GM19035 (cell line): Measurements from ENCODE around the gene SPATC1L.
"Not testable (repeated sequence)": the region's sequence is repeated elsewhere in the genome, so short reads cannot be mapped to it uniquely, and the experiment has no call there.

Source experiments
- ATAC-seq: cut with Tn5 transposase; IDR thresholded peaks from one replicate; pipeline ENCODE4 v1.9.1; 2021; ENCODE audit not compliant: unreplicated experiment

The SPATC1L gene

DNA sequence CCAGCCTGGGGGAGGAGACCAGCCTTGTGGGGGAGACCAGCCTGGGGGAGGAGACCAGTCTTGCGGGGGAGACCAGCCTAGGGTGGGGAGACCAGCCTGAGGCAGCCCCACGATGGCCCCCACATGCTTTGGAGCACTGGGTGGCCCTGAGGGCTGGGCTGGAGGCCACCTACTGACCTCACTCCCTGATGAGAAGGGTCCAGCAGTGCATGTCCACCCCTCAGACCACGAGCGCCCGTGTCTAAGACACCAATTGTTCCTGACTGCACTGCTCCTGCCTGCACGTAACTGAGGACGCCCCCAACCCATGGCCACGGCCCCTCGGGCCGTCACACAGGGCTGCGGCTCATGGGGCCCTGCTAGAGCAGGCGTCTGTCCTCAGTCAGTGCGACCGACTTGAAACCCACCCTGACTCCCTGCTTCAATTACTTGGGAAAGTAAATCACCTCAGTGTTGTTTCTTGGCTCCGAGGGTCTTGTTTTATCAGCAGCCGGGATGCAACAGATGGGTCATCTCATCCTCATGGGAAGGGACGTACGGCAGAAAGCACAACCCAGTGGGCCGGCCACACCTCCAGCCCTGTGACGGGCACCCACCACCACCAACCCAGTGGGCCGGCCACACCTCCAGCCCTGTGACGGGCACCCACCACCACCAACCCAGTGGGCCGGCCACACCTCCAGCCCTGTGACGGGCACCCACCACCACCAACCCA lies at the start of gene SPATC1L:
TSS of gene SPATC1L (minus strand) at position 550 of the 715 bp plus-strand sequence. CDS start 1,643 bp downstream, outside the sequence.
- no peak for ATAC-seq

DNA sequence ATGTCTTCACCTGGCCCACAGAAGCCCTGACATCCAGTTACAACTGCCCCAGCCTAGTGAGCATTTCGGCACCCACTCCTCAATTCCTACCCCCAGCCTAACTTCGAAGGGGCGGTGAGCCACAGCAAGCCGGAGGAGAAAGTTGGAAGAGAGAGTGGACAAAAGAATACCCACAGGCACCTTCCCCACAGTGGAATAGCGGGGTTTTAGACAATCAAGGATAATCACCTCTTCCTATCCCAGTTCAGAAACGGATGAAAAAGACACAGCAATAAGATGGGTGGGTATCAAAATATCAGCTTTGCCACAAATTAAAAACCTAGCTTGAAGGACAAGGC lies 45.6 kb upstream of the SPATC1L start:
- ATAC-seq, result no peak

DNA sequence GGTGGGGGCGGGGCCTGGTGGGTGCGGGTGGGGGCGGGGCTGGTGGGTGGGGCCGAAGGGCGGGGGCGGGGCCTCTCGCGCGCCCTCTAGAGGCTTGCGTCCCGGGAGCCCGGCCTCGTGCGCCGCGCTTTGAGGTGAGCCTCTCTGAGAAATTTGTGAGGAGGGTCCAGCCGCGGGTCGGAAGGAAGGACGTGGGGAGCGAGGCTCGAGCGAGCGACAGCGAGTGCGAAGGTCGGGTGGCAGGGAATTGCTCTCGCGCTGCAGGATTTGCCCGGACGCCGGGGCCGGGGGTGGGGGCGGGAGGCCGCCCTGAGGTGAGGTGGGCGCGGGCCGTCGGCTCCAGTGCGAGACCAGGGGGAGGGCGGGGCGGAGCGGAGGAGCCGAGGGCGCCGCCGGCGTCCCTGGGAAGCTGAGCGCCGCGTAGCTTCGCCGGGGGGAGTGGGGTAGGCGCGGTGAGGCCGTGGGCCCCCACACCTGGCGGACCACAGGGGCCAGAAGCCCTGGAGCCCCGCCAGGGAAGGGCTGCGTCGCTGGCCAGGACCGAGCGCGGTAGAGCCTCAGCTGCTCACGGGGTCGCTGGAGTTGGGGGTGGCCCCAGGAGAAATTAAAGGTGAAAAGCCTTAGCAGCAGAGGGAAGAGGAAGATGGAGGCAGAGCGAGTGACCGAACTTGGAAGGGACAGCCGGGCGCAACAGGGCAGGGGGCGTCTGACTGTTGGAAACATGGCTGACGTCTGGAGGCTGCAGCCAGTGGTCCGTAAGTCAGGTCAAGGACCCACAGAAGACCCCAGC lies 45.1 kb upstream of the SPATC1L start:
- ATAC-seq, result peak; percentile 27

DNA sequence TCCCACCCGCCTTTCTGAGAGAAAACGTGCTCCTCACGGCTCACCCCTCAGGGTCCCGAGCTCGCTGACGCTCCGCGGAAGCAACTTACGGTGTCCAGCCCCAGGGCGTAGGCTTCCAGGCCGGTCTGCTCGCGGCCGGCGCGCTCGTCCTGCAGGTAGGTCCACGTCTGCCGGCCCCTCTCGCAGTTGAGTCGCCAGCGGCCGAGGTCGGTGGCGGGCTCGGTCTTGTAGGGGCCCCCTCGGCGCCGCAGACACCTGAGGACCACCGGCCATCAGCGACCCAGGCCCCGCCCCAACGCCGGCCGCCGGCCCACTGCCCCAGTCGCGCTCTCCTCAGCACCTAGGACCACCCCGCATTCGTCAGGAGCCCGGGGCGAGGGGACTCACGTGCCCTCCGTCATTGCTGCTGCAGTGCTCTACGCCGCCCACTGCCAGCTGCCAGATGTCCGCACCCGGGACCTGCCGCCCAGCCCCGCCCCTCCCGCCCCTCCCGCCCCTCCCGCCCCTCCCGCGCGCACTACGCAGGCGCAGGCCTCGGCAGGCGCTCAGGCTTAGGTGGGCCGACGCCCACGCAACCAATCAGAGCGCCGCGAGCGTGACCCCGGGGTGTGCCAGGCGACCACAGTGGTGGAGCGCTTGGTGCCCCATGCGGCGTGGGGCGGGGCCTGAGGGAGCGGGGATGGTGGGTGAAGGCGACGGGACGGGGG lies 44.2 kb upstream of the SPATC1L start, which contains the start of gene LSS:
TSS of gene LSS (minus strand) at position 430 of the 707 bp plus-strand sequence. CDS start at position 401, 29 bp downstream.
- peak; percentile 79 for ATAC-seq

DNA sequence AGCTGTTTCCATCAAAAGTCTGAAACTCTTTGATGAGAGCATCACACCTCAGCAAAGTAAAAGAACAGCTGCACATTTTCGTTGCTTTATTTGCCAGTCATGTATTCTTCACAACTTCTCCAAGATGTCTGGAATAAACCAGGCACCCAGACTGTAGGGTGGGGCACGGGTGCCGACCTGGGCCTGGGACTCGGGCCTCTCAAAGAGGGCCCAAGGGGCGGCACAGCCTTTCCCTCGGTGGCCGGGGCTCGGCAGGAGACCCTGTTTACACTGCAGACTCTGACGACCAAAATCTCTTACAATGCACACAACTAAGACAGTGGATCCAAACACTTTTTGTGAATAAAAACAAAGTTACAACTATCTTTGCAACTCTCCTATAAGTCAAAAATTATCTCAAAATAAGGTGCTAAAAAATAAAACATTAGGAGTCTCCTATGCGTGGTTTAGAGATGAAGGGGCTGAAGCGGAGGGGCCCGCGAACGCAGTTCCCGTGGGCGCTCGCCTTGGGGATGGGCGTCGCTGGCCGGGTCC lies 43.6 kb upstream of the SPATC1L start:
- ATAC-seq, result no peak

DNA sequence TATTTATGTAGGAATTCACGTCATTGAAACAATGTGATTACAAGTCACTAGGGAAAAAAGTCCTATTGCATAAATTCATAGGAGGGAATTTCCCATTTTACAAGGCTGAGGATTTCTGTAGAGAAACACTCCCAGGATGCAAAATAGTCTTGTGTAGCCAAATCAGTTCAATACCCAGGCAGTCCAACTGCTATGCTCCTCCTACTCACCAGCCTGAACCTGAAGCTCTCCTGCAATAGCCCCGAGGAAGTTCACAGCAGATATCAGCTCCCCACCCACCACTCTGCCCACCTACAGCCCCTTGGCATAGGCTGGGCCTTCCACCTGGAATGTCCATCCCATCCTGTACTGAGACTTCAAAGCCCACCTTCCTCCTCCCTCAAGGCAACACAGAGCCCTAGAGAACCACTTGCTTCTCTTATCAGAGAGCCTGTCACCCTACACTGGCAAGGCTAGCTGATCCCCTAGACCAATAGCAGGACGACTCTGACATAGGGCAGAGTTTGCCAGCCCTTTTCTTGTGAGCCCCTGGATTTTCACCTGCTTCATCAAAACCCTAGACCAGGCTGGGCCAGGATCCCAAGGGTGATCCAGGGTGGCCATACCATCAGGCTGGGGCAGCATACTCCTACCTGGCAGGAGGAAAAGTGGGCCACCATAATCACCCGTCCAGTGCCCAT lies 42.8 kb upstream of the SPATC1L start:
- ATAC-seq, result no peak

DNA sequence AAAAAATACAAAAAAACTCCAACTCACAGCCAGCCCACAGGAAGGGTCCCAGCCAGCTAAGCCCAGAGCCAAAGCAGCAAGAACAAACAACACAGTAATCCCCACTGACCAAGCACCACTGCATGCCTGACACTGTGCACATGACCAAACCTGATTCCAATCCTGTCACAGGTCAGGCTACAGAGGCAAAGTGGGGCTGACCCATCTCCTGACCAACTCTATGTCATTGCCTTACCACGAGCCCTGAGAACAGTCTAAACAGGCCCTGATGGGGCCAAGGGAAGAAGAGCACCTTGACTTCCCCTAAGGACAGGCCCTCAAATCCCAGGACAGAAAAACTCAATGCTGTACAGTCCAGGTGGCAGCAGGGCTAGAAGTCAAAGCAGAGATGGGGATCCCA lies 41.9 kb upstream of the SPATC1L start:
- no peak for ATAC-seq

DNA sequence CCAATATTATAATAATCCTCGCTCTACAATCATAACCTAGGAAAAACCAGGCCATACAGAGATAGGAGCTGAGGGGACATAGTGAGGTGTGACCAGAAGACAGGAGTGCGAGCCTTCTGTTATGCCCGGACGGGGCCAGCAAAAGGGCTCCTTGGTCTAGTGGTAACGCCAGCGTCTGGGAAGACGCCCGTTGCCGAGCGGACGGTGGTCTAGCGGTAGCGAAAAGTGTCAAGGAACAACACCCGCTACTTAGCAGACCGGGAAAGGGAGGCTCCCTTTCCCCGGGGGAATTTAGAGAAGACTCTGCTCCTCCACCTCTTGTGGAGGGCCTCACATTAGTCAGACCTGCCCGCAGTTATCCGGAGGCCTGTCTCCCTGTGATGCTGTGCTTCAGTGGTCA lies 39.4 kb upstream of the SPATC1L start:
- ATAC-seq, result not testable (repeated sequence)

DNA sequence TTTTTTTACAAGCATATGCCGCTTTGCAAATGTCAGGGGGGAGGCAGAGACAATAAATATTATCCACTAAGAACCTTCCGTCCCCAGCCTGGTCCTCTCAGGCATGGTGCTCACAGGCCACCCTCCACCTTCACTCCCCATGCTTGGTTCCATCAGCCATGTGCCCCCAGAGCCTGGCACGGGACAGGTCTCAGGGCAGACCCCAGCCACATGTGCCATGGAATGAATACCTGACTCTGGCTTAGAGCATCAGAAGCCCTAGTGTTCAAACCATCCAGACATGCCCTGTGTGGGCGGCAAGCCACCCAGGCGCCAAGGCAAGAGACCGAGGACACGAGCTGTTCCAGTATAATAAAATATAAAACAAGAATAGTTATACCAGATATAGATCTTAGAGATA lies 39.0 kb upstream of the SPATC1L start:
- ATAC-seq, result no peak

DNA sequence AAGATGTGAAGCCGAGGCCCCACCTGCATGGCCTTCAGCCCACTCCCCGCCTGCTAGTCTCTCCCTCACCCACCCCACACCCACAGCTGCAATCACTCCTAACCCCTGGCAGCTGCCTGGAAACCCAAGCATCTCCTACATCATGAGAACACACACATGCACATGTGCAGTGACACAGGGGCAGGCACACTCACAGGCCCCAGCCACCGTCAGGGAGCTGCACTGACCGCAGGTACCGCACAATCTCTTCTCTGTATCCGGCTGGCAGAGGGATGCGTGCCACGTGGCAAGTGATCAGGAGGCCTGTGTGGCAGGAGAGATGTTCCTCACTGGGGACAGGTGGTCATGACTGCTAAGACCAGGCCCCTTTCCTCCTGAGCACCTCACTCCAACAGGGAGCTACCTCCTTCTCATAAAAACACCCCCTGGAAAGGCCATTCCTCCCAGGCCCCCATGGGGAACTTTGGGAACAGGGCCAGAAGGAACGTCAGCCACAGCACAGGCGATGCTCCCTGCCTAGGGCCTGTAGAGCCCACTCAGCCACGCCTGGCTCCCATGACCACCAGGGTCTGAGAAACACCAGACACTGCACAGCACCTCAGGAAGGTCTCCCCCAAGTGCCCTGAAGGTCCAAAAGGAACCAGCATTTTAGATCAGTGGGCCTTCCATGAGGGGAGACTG lies 38.3 kb upstream of the SPATC1L start:
- ATAC-seq, result no peak

DNA sequence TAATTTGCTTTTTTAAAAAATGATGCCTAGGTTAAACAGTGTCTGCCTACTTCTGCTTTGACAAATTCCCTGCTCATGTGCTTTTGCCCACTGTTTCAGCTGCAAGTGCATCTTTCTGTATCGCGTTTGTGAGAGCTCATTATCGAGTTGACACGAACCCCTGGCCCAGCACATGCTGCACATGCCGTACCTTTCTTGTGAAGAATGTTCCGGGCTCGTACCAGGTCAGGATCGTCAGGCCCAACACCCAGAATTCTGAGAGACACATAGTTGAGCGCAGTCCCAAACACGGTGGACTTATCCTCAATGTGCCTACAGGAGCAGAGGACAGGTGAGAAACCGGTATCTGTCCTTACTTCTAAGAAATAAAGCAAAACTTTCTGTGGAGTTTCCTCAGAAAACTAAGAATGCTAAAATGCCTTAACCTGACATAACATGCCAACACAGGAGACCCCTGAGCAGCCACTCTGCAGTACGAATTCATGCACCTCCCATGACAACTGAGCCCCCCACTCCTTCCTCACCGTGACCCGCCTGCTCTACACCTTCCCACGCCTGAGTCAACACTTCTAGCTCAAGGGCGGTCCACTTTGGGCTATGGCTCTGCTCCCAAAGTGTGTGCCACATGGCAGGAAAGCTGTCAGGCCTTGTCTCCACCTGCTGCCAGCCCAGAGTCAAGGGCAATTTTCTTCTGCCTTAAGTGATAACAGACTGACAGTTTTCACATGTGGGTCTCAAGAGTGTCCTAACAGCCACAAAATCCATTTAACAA lies 37.6 kb upstream of the SPATC1L start:
- ATAC-seq, result no peak

DNA sequence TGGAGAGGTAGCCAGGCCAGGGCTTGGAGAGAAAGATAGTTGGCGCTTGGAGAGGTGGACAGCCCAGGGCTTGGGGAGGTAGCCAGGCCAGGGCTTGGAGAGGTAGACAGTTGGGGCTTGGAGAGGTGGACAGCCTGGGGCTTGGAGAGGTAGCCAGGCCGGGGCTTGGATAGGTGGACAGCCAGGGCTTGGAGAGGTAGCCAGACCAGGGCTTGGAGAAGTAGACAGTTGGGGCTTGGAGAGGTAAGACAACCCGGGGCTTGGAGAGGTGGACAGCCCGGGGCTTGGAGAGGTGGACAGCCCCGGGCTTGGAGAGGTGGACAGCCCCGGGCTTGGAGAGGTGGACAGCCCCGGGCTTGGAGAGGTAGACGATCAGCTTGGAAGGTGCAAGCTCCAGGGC lies 36.6 kb upstream of the SPATC1L start:
- no peak for ATAC-seq

DNA sequence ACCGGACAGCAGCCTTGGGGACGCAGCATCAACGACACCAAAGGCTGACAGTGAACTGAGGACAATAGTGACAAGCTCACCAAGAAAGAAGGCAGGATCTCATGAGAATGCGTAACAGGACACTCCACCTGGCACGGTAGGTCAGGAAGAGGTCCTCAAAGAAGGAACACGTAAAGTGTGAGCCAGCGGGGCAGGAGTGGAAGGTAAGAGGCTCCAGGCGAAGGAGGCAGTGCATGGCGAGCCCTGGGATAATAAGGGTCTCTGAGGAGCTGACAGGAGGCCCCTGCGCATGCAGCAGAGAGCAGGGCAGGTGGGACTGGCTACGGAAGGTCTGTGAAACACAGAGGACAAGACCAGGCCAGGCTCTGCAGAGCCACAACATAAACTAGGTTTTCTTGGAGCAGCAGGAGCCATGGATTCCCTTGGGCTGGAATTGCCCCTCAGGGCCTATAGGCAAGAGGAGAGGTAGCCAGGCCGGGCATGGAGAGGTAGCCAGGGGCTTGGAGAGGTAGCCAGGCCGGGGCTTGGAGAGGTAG lies 36.1 kb upstream of the SPATC1L start:
- ATAC-seq, result no peak

DNA sequence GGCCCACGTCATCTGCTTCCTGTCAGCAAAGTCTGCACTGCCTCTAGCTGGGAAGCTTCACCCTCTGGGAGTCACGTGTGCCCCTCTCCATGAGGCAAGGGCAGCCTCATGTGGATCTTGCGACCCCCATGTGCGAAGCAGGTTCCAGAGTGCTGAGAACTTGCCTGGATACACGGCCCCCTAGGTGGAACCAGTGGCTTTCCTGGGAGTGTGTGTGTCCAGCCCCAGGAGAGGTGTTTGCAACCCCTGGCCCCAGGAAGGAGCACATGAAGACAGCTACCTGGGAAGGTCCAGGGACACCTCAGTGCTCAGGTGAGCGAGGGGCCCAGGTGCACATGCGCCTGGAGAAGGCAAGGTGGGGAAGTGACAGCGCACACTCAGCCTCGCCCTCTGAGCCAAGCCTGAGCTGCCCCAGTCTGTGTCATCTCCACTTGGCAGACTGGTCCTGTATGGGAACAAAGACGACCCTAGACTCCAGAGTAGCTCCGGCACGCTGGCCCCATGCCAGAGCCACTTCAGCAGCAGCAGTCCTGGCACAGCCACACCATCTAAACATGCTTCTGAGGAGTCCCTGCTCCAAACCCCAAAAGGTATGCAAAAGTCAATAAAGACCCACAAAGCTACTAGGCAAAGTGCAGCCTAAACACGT lies 35.5 kb upstream of the SPATC1L start:
- no peak for ATAC-seq

DNA sequence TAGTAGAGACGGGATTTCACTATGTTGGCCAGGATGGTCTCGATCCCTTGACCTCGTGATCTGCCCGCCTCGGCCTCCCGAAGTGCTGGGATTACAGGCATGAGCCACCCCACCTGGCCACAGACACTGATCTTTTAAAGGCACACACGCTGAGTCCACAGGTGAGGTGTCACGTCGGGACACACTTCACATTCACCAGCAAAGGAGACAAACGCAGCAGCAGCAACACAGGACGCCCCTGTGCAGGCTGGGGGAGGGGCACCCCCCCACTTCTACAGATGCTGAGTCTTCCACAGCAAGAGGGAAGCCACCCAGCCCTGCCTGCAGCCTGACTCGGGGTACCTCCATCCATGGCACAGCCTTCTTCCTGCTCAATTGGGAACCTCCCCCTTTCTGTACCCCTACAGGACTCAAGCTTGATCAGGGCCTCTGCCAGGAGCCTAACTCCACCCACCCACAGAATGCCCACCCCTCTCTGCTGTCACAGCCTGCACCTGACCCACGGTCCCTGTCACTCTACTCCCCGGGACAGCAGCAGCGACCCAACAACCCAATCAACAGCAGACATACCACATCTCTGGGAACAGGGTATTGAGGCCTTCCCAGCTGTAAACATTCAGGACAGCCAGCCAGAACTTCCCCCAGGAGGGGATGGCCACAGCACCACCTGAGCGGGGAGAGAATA lies 34.8 kb upstream of the SPATC1L start:
- ATAC-seq, result no peak

DNA sequence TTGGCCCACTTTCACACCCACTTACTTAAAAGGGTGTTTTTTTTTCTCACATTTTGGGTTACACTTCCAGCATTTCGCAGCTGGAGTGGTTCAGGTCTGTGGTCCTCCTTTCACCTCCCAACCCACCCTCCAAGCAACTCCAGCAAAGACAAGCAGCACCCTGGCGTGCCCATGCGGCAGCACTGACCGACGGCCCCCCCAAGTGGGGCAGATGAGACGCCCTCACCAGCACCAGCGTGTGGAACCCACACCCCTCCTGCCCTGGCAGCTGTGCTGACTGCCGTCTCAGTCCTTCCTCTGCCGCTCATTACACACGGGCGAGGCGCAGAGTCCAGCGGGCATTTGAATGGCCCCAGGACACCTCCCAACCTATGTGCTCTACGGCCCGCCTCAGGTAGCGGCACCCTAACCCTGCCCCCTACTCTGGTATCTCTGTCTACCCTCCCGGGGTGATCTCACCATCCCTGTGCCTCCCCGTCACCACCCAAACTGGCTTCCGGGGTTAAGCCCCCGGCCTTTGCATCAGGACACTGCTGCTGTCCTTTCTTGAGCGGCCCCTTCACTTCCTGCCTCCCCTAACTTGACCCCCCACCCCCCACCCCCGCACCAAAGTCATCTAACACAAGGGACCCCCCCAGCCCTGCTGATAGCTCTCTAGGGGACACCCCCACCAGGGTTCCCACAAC lies 33.4 kb upstream of the SPATC1L start:
- no peak for ATAC-seq

DNA sequence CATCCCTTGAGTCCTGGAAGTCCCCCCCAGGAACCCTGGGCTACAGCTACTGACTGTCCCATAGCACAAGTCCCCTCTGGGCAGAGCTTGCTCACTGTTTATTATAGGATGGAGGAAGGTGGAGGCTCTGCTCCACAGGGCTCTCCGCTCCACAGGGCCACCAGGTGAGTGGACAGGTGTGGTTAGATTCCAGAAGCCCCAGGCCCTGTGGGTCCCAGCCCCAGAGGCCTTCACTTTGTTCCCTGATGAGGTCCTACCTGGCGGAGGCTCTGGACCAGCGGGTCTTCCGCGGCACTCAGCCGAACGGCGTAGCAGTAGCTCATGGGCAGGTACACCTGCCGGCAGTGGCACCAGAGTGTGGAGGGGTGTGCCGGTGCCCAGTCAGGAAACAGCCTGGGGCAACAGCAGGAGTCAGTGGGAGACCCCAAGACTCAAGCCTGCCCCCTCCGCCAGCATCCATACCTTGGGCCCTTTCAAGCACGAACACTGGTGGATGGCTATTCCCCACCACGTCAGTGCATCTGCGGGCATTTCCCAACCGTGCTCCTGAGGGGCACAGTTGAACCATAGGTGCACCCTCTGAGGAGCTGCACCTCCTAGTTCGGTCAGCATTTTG lies 32.0 kb upstream of the SPATC1L start:
- no peak for ATAC-seq
